ENCODE data around the gene FEM1B.

The FEM1B gene

GRCh38 chr15:68317281-68318007 lies 39.9 kb downstream of the FEM1B start:
- DNase-seq: no peak
- no peaks in the 10 kb centered on the region for H3K4me1 ChIP-seq
- TF ChIP-seq CTCF (IDR thresholded peaks at IDR 0.05; ENCODE audit: low read depth, low read length): no peak
- H3K9me3 ChIP-seq: no peaks in the 10 kb centered on the region
- H3K27me3 ChIP-seq: no peaks in the 10 kb centered on the region
- H3K36me3 ChIP-seq: no peaks in the 10 kb centered on the region
- H3K4me3 ChIP-seq (ENCODE audit: low read depth, low read length): no peak overlapping the region

DNA sequence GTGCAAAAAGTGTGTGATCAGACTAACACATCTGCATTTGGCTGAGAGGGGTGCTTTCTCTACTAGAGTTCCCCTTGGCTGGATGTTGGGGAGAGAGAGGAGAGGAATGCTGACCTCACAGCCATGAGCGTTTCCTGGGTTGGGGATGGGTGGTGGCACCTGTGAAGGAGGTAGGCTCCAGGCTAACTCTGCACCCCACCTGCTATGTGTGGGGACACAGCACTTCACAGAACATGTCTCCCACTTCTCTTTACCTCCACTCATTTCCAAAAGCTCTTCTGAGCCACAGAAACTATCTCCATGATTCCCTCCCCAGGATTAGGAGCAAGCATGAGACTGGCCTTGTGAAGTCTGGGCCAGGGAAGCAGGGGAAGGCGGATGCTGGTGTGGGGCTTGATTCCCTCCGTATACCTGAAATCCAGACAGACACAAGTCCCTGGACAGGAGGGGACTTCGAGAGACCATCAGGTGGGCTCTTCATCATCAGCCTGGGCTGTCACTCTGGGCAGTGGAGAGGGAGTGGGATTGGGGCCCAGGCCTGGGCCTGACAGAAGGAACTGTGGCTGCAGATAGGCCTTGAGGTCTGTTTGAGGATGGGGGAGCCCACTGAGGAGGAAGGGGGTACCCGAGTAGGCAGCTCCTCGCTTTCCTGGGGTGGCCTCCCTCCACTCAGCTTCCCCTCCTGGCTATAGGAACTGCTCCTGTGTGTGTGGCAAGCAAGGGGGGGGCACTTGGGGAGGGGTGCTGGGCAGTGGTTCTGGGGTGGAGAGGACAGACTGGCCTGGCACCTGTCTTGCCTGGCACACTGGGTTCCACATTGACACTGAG lies 40.7 kb downstream of the FEM1B start:
- Histone ChIP-seq H3K36me3 (no peaks in the 10 kb centered on the region), H3K9me3 (no peaks in the 10 kb centered on the region), H3K4me3 (ENCODE audit: low read depth, low read length) (no peak overlapping the region), H3K27me3 (no peaks in the 10 kb centered on the region), H3K4me1 (no peaks in the 10 kb centered on the region)
- no peak for TF ChIP-seq CTCF (IDR thresholded peaks at IDR 0.05; ENCODE audit: low read depth, low read length)
- DNase-seq: no peak

DNA sequence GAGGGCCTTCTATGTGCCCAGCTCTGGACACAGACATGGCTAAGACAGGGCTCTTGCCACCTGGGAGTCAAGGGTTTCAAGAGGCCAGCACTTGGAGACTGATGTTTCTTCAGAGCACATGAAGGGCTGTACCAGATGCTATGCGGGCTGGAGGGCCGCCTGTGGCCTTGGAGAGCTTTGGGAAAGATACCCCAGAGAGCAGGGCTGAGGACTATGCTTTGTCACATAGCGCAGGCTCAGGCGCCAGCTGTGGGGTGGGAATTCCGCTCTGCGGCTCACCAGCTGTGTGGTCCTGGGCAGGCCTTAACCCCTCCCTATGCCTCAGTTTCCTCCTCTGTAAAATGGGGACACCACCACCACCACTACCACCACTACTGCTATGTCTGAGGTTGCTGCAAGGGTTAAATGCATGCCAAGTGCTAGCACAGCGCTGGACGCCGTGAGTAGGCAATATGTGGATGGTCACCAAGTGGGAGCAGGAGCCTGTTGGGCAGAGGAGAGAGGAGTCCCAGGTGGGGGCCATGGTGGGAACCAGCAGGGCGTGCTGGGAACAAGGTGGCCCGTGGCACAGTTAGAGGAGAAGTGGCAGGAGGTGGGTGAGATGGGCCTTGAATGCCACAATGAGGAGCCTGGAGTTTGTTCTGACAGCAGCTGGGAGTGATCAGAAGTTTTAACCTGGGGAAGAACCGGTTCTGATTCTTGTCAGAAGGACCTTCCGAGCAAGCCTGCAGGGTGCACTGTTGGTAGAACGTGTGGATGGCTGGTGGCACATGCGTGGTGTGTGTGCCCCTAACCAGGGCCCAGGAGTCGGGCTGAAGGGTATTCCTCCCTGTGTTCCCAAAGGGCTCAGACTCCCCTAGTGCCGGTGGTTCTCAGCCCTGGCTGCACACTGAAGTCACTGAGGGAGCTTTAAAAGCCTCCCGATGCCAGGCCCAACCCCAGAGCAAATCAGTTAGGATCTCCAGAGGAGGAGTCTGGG lies 41.7 kb downstream of the FEM1B start:
- Histone ChIP-seq H3K4me1 (no peaks in the 10 kb centered on the region), H3K4me3 (ENCODE audit: low read depth, low read length) (no peak overlapping the region), H3K9me3 (no peaks in the 10 kb centered on the region), H3K27me3 (no peaks in the 10 kb centered on the region), H3K36me3 (no peaks in the 10 kb centered on the region)
- DNase-seq: no peak
- TF ChIP-seq CTCF (IDR thresholded peaks at IDR 0.05; ENCODE audit: low read depth, low read length): no peak

- Histone ChIP-seq H3K4me1 (no peaks in the 10 kb centered on the region), H3K4me3 (ENCODE audit: low read depth, low read length) (no peak overlapping the region), H3K9me3 (no peaks in the 10 kb centered on the region), H3K36me3 (no peaks in the 10 kb centered on the region), H3K27me3 (no peaks in the 10 kb centered on the region)
- no peak for TF ChIP-seq CTCF (IDR thresholded peaks at IDR 0.05; ENCODE audit: low read depth, low read length)
- no peak for DNase-seq
These were observed 42.5 kb downstream of the FEM1B start for GRCh38 chr15:68319997-68320396.

GRCh38 chr15:68321229-68321628 lies 43.7 kb downstream of the FEM1B start:
- no peak for DNase-seq
- Histone ChIP-seq H3K27me3 (no peaks in the 10 kb centered on the region), H3K4me3 (ENCODE audit: low read depth, low read length) (no peak overlapping the region), H3K36me3 (no peaks in the 10 kb centered on the region), H3K9me3 (no peaks in the 10 kb centered on the region), H3K4me1 (no peaks in the 10 kb centered on the region)
- TF ChIP-seq CTCF (IDR thresholded peaks at IDR 0.05; ENCODE audit: low read depth, low read length): no peak
